ENCODE measurements around the gene ALDH1A2.

ALDH1A2 gene

GRCh38 chr15:57915827-57916531 is 149.5 kb downstream of the ALDH1A2 start:
- no peak for TF ChIP-seq CTCF (IDR thresholded peaks at IDR 0.05; ENCODE audit: low read depth, low read length)
- H3K4me3 ChIP-seq (replicated peaks in 1 of 2; ENCODE audit: low read depth in 2 of 2, low read length in 2 of 2): no peak overlapping the region
- peak in 1 of 2 donors; percentile 10 for DNase-seq (ENCODE audit: low read depth in 2 of 2)

GRCh38 chr15:57914350-57915055 is 151.0 kb downstream of the ALDH1A2 start:
- no peak overlapping the region for H3K4me3 ChIP-seq (replicated peaks in 1 of 2; ENCODE audit: low read depth in 2 of 2, low read length in 2 of 2)
- no peak for TF ChIP-seq CTCF (IDR thresholded peaks at IDR 0.05; ENCODE audit: low read depth, low read length)
- DNase-seq (ENCODE audit: low read depth in 2 of 2): peak in 1 of 2 donors; percentile 19

GRCh38 chr15:57911247-57911646 is 154.3 kb downstream of the ALDH1A2 start:
- TF ChIP-seq CTCF (IDR thresholded peaks at IDR 0.05; ENCODE audit: low read depth, low read length): no peak
- no peak overlapping the region for H3K4me3 ChIP-seq (replicated peaks in 1 of 2; ENCODE audit: low read depth in 2 of 2, low read length in 2 of 2)
- peak; percentile 15 to 75 for DNase-seq (ENCODE audit: low read depth in 2 of 2)

GRCh38 chr15:57910672-57911071 is 154.8 kb downstream of the ALDH1A2 start:
- no peak for DNase-seq (ENCODE audit: low read depth in 2 of 2)
- H3K4me3 ChIP-seq (replicated peaks in 1 of 2; ENCODE audit: low read depth in 2 of 2, low read length in 2 of 2): no peak overlapping the region
- TF ChIP-seq CTCF (IDR thresholded peaks at IDR 0.05; ENCODE audit: low read depth, low read length): no peak

- DNase-seq (ENCODE audit: low read depth in 2 of 2): no peak
- TF ChIP-seq CTCF (IDR thresholded peaks at IDR 0.05; ENCODE audit: low read depth, low read length): no peak
- H3K4me3 ChIP-seq (replicated peaks in 1 of 2; ENCODE audit: low read depth in 2 of 2, low read length in 2 of 2): no peak overlapping the region
Observed at GRCh38 chr15:57909388-57909787, 156.1 kb downstream of the ALDH1A2 start.

GRCh38 chr15:57903626-57904025 is 161.9 kb downstream of the ALDH1A2 start:
- H3K4me3 ChIP-seq (replicated peaks in 1 of 2; ENCODE audit: low read depth in 2 of 2, low read length in 2 of 2): no peak overlapping the region
- DNase-seq (ENCODE audit: low read depth in 2 of 2): no peak
- TF ChIP-seq CTCF (IDR thresholded peaks at IDR 0.05; ENCODE audit: low read depth, low read length): no peak
